AG09319 (cell line): Measurements from ENCODE around the gene PIGL.
"Not testable (repeated sequence)": the region's sequence is repeated elsewhere in the genome, so short reads cannot be mapped to it uniquely, and the experiment has no call there.

Experiments
- DNase-seq: peaks from one replicate; pipeline ENCODE4 v3.0.0-alpha.2; 2010; ENCODE audit warnings: low read depth; ENCODE audit errors: extremely low read depth
- CTCF ChIP-seq: IDR thresholded peaks from 2 replicates; pipeline ENCODE4 v1.5.1; 2011; ENCODE audit warnings: low read depth, mild to moderate bottlenecking, inconsistent platforms, low read length, moderate library complexity

The PIGL gene

DNA sequence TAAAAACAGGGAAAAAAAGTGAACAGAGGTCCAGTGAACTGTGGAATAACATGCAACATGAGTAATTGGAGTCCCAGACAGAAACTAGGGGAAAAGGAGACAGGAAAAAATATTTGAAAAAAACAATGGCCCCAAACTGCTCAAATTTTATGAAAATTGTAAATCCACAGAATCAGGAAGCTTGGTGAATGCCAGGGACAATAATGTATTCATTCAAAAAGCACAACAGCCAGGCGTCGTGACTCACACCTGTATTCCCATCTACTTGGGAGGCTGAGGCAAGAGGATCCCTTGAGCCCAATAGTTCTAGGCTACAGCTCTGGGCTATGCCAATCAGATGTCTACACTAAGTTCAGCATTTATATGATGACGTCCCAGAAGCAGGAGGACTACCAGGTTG, 25.4 kb upstream of the PIGL start:
- no peak for TF ChIP-seq CTCF
- DNase-seq: no peak

DNA sequence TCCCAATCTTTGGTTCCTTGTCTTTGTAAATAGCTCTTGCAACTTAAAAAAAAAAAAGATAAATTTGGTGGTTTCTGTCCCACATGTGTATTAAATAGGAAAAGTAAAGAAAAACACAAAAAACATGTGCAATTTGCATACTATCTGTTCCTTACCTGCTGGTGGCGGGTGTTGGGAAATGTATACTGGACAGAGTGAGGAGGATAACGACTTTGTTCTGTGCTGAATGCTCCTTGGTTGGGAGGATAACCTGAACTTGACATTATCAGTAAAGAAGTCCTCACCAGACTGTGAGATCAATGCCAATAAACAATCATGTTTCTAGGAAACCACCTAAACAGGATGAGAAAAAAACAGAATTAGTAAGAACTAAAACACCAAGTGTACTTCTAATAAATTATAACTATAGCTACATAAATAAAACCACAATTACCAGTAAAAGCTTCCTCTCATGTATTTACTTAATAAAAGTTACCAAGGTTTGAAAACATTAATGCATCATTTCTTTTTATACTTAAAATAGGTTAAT, 22.6 kb upstream of the PIGL start:
- not testable (repeated sequence) for DNase-seq

GRCh38 chr17:16197276-16197675, 19.7 kb upstream of the PIGL start:
- no peak for DNase-seq
- no peak for TF ChIP-seq CTCF

DNA sequence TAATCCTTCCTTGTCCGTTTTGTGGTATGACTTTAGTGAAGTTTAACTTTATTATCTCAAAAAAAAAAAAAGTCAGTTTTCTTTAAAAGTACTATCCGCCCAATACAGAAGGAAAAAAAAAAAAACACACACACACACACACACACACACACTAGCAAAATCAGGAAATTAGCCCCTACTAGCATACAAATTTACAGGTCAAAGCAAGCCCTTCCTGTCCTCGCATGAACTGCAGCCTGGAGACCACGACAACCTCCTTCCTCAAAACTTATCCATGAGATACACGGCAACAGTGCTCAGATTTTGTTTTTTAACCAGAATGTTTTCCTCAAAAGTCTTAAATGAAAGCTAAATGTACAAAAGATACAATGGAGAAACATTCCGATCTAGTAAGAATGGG, 17.9 kb upstream of the PIGL start:
- no peak for DNase-seq
- no peak for TF ChIP-seq CTCF

- not testable (repeated sequence) for DNase-seq
Measured at GRCh38 chr17:16201693-16202131, 15.3 kb upstream of the PIGL start.

DNA sequence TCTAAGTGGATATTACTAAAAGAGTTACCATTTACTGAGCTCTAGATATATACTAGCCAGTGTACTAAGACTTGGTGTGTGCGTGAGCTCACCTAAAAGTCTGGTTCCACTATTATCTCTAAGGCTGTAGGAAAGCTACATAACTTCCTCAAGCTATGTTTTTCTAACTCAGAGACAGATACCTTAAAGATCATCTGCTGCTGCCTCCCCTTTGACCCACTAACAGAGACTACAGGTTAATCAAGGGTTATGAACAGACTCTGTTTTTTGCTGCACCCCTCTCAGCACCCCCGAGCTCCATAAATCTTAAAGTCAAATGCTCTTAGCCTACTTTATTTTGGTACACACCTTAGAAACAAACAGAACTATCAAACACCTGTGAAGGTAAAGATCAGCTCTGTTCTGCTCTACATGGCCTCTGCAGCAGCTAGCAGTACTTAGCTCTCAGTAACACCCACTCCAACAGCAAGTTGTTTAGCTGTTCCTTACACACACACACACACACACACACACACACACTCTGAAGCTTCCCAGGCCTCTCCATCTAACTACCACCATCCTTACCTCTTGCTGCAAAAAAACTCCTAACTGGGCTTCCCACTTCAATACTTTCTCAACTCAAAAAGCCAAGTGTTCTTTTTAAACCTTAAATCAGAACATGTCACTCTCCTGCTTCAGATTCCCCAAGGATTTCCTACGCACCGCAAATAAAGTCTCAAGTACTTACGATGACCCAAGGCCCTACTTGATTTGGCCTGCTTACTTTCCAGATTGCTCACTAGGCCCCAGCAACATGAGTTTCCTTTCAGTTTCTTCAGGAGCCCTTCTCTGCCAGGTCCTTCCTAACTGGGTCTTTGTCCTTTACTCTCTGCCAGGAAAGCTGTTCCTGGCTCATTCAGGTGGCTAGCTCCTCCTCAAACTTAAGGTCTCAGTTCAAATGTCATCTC, 14.2 kb upstream of the PIGL start:
- not testable (repeated sequence) for DNase-seq

DNA sequence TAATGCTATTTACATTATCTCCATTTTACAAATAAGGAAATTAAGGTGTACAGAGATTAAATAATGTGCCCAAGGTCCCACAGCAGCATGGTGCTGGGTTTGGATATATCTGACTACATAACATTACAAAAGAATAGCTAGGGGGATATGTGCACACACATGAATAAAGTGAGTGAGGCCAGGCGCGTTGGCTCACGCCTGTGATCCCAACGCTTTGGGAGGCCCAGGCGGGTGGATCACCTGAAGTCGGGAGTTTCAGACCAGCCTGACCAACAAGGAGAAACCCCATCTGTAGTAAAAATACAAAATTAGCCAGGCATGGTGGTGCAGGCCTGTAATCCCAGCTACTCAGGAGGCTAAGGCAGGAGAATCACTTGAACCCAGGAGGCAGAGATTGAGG, 12.2 kb upstream of the PIGL start:
- not testable (repeated sequence) for DNase-seq

DNA sequence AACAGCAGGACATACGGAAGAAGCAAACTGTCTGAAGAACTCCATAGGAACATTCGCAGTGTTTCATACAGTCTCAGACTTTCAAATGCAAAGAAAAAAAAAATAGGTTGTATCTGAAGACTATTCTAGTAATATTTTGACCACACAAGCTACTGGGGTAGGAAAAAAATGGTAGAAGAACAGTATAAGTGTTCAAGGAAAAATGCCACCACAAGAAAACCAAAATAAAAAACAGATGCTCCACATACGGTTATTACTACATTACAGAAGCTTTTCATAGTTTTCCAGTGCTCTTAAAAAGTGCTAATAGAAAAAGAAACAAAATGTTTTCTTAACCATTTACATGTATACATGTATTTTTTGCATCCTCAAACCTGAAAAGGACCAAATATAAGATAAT, 5.4 kb upstream of the PIGL start:
- DNase-seq: no peak
- TF ChIP-seq CTCF: no peak

DNA sequence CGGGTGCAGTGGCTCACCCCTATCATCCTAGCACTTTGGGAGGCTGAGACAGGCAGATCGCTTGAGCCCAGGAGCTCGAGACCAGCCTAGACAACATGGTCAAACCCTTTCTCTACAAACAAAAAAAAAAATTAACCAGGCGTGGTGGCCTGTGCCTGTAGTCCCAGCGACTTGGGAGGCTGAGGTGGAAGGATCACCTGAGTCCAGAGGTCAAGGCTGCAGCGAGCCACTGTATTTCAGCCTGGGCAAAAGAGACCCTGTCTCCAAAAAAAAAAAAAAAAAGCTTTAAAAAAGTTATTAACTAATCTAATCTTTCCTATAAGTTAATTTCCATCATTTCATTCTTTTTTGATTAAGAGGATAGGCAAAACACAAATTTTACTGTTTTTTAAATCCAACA, 4.2 kb upstream of the PIGL start:
- TF ChIP-seq CTCF: no peak

More for the DNA sequence above, 4.2 kb upstream of the PIGL start:
- no peak for DNase-seq
